ENCODE results near the gene SPG7. TPM values are rescaled to one million over a fixed set of nuclear protein-coding genes. Genes with fewer than 3 reads are reported as not detected.

SPG7 gene
- total RNA-seq, 1 donor from 2014 or later = 95.0 TPM

DNA sequence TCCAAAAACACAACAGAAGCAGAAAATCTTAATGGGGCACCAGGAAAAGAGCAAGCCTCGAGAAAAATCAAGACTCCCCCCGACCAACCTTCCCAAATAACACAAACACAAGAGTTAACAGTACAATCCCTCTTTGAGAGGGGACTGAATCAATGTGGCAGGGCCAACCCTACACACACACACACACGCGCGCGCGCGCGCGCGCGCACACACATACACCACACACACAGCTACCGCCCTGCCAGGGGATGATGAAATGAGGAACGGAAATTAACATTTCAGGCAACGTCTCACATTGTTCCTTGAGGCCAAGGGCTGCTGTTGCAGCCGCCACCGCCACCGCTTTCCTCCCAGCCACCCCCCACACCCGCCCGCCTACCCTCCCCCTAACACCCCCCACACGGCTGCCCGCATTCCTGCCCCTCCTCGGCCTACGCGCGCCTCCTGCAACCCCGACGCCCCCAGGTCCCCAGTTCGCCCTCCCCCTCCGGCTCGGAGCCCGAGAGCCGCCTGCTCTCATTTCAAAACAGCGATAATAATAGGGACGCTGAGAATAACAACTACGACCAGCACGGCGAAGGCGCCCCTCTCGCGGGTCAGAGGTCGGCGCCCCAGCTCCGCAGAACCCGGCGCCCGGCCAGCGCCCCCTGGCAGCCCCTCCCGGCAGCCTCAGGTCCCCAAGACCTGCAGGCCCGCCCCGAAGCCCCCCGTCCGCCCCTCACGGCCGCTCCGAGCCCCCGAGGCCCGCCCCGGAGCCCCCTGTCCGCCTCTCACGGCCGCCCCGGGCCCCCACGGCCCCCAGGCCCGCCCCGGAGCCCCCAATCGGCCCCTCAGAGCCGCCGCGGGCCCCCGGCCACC, 18.9 kb upstream of the SPG7 start:
- H3K27me3 ChIP-seq = no peaks in the 10 kb centered on the region
- H3K9me3 ChIP-seq = no peaks in the 10 kb centered on the region
- TF ChIP-seq, protein P1, sequence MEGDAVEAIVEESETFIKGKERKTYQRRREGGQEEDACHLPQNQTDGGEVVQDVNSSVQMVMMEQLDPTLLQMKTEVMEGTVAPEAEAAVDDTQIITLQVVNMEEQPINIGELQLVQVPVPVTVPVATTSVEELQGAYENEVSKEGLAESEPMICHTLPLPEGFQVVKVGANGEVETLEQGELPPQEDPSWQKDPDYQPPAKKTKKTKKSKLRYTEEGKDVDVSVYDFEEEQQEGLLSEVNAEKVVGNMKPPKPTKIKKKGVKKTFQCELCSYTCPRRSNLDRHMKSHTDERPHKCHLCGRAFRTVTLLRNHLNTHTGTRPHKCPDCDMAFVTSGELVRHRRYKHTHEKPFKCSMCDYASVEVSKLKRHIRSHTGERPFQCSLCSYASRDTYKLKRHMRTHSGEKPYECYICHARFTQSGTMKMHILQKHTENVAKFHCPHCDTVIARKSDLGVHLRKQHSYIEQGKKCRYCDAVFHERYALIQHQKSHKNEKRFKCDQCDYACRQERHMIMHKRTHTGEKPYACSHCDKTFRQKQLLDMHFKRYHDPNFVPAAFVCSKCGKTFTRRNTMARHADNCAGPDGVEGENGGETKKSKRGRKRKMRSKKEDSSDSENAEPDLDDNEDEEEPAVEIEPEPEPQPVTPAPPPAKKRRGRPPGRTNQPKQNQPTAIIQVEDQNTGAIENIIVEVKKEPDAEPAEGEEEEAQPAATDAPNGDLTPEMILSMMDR (IDR thresholded peaks at IDR 0.05) = peak; percentile 49
- peaks cover 56% of the 10 kb centered on the region for H3K4me1 ChIP-seq
- intact Hi-C loops (cut with DNase I) = loop anchor here (10.0 kb wide), 1 partner anchor 154 kb away; no protein-coding TSS in a partner anchor
- DNase-seq (peak; percentile 91), ATAC-seq (peak; percentile 71)
- peak overlapping the region; percentile 93 for H3K27ac ChIP-seq
- peak overlapping the region; percentile 90 for H3K4me3 ChIP-seq
- no peaks in the 10 kb centered on the region for H3K36me3 ChIP-seq

DNA sequence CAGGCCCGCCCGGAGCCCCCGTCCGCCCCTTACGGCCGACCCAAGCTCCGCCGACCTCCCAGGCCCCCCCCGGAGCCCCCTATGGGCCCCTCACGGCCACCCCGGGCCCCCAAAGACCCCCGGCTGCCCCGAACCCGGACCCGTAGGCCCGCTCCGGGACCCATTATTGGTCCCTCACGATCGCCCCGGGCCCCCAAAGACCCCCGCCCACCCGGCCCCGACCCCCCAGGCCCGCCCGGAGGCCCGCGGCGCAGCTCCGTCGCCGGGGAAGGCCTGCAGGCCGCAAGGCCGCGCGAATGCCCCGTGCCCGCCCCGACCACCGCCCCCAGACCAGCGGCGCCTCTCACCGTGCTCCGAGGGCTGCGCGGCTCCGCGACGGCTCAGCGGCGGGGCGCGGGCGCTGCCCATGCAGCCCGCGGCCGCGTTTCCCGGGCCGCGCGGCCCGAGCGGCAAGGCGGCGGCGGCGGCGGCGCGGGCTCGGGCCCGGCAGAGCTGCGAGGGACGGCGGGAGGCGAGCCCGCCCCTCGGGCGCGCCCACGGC, 18.2 kb upstream of the SPG7 start:
- Histone ChIP-seq H3K4me3 (peak overlapping the region; percentile 90), H3K36me3 (no peaks in the 10 kb centered on the region), H3K4me1 (peaks cover 49% of the 10 kb centered on the region), H3K27ac (peak overlapping the region; percentile 93), H3K9me3 (no peaks in the 10 kb centered on the region), H3K27me3 (no peaks in the 10 kb centered on the region)
- ATAC-seq (no peak), DNase-seq (peak; percentile 73)
- TF ChIP-seq, protein P1 (IDR thresholded peaks at IDR 0.05) = no peak
- intact Hi-C loops (cut with DNase I) = loop anchor here (10.0 kb wide), 1 partner anchor 155 kb away; no protein-coding TSS in a partner anchor

DNA sequence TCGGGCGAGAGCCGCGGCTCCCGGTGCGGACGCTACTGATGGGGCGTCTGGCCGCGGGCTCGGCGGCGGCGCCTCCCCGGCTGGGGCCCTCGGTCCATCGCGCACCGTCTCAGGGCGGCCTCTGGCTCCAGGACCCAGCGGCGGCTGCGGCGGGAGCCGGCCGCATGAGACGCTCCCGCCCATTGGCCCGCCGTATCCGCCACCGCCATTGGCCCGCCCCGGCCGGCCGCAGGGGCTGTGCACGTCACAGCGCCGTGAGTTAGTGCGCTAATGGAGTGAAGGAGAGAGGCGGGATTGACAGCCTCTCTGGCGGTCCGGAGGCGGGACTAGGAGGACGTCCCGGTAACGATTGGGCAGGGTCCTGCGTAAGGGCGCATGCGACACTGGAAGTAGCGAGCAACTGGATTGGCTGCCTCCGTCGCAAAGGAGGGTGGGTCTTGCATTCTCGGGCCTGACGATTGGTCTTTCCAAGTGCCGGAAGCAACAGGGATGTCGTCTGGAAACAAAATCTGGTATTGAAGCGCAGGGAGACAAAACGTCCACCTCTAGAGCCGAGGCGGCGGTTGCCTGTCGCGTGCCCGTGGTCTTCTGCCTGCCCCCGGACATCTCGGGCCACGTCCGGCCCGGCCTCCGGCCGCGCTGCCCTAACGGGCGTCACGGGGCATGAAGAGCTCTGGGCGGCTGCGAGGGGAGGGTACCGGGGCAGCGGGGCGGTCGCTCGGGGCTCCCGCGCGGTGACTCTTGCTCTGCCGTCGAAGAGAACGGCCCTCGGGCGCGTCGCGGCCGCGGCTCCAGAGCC, 17.6 kb upstream of the SPG7 start, which contains the start of gene ANKRD11:
Gene ANKRD11 (minus strand): TSS at position 123 of the 799 bp plus-strand sequence. CDS start 173,542 bp downstream, outside the sequence.
- Histone ChIP-seq H3K9me3 (no peaks in the 10 kb centered on the region), H3K36me3 (no peaks in the 10 kb centered on the region), H3K27me3 (no peaks in the 10 kb centered on the region), H3K4me3 (peak within 1 kb of the TSS; percentile 90), H3K4me1 (peaks cover 42% of the 10 kb centered on the region), H3K27ac (peak within 1 kb of the TSS; percentile 95)
- peak; percentile 97 for ATAC-seq
- intact Hi-C loops (cut with DNase I) = no loop called here
- TF ChIP-seq, protein P1 (IDR thresholded peaks at IDR 0.05) = no peak
- DNase-seq = peak; percentile 99

DNA sequence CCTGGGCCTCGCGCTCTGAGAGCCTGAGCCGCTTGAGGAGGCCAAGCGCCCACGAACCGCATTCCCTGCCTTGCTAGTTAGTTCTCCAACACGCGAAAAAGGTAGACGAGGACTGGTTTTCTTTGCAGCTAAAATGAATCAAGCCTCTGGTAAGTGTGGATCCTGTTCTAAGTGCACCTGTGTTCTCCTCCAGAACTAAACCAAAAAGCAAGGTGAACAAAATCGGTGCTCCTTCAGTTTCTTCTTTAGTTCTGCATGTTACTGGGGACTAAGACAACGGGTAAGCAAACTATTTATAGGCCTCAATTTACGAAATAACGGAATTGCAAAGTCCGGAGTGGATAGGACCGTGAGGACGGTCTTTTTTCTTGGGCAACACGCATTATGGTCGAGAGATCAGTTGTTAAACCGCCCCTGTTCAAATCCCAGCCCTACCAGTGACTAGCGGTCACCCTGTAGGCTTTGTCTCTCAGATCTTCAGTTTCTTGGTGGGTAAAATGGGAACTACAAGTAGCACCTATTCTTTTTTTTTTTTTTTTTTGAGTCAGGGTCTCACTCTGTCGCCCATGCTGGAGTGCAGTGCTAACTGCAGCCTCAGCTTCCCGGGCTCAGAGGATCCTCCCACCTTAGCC, 16.8 kb upstream of the SPG7 start:
- ATAC-seq (no peak), DNase-seq (no peak)
- TF ChIP-seq, protein P1 (IDR thresholded peaks at IDR 0.05) = no peak
- peak overlapping the region; percentile 90 for H3K4me3 ChIP-seq
- intact Hi-C loops (cut with DNase I) = no loop called here
- peak overlapping the region; percentile 95 for H3K27ac ChIP-seq
- no peaks in the 10 kb centered on the region for H3K36me3 ChIP-seq
- H3K9me3 ChIP-seq = no peaks in the 10 kb centered on the region
- peaks cover 35% of the 10 kb centered on the region for H3K4me1 ChIP-seq
- no peaks in the 10 kb centered on the region for H3K27me3 ChIP-seq
